ENCODE measurements around the gene HS1BP3.

HS1BP3 gene

GRCh38 chr2:20674309-20674965, 23.5 kb upstream of the HS1BP3 start:
- no peak for DNase-seq

- DNase-seq: no peak
Observed at GRCh38 chr2:20673686-20674308, 22.9 kb upstream of the HS1BP3 start.

GRCh38 chr2:20672201-20672951, 21.5 kb upstream of the HS1BP3 start:
- DNase-seq: no peak

- no peak for DNase-seq
Observed at GRCh38 chr2:20671736-20672080, 20.8 kb upstream of the HS1BP3 start.

- DNase-seq: no peak
Observed at GRCh38 chr2:20671036-20671735, 20.3 kb upstream of the HS1BP3 start.

- no peak for DNase-seq
Observed at GRCh38 chr2:20670315-20671035, 19.6 kb upstream of the HS1BP3 start.

GRCh38 chr2:20669562-20670314, 18.8 kb upstream of the HS1BP3 start:
- DNase-seq: no peak

GRCh38 chr2:20668871-20669475, 18.1 kb upstream of the HS1BP3 start:
- no peak for DNase-seq

GRCh38 chr2:20668451-20668850, 17.6 kb upstream of the HS1BP3 start:
- DNase-seq: no peak

GRCh38 chr2:20667531-20668401, 16.9 kb upstream of the HS1BP3 start:
- no peak for DNase-seq

- DNase-seq: no peak
Observed at GRCh38 chr2:20667151-20667530, 16.2 kb upstream of the HS1BP3 start.

- DNase-seq: no peak
Observed at GRCh38 chr2:20666304-20667150, 15.6 kb upstream of the HS1BP3 start, which contains the start of gene GDF7. Gene GDF7, plus strand, starts transcription at chr2:20667144. Its CDS starts 96 bp downstream, at chr2:20667240.

- no peak for DNase-seq
Observed at GRCh38 chr2:20666005-20666303, 15.1 kb upstream of the HS1BP3 start.

GRCh38 chr2:20665243-20666004, 14.5 kb upstream of the HS1BP3 start:
- DNase-seq: no peak

- DNase-seq: no peak
Observed at GRCh38 chr2:20664431-20665242, 13.7 kb upstream of the HS1BP3 start.

GRCh38 chr2:20664071-20664390, 13.1 kb upstream of the HS1BP3 start:
- no peak for DNase-seq

- no peak for DNase-seq
Observed at GRCh38 chr2:20663196-20664070, 12.5 kb upstream of the HS1BP3 start.

Data from GF-D8 (cell line).